Natural killer cell (primary cell): ENCODE measurements around the gene AMER3. TPM values are rescaled to one million over a fixed set of nuclear protein-coding genes. Genes with fewer than 3 reads are reported as not detected.

Experiments
- ATAC-seq, 3 donors: fragments of 150-1000 bp in 2 of 3; fragments of 200-7000 bp in 1 of 3; cut with Tn5 transposase; 1 replicate in 1 of 3; 2 replicates in 2 of 3; pipeline ENCODE4 v1.10.0; 2021; ENCODE audit warnings: mild to moderate bottlenecking in 2 of 3, moderate library complexity in 2 of 3
- DNase-seq, 2 donors: peaks; one replicate each; pipeline versions ENCODE4 v3.0.0 to v3.0.0-alpha.2; 2013 to 2021; ENCODE audit warnings: mixed read lengths in 1 of 2
- H3K27ac ChIP-seq: one replicate; pipeline ENCODE4 v1.5.1; 2013; ENCODE audit warnings: mild to moderate bottlenecking, low read length
- H3K27me3 ChIP-seq: one replicate; pipeline ENCODE4 v1.6.1; 2013; ENCODE audit warnings: low read length; ENCODE audit not compliant: control insufficient read depth, insufficient read depth
- H3K36me3 ChIP-seq: one replicate; pipeline ENCODE4 v1.6.1; 2013; ENCODE audit warnings: low read length; ENCODE audit not compliant: control insufficient read depth, insufficient read depth
- H3K4me1 ChIP-seq: one replicate; pipeline ENCODE4 v1.6.1; 2013; ENCODE audit warnings: low read length; ENCODE audit not compliant: control insufficient read depth, insufficient read depth
- H3K4me3 ChIP-seq: one replicate; pipeline ENCODE4 v1.5.1; 2013; ENCODE audit warnings: low read length
- H3K9me3 ChIP-seq: one replicate; pipeline ENCODE4 v1.6.1; 2013; ENCODE audit warnings: low read length; ENCODE audit not compliant: control insufficient read depth, insufficient read depth
- H3K27ac Mint-ChIP-seq, 2 donors: one replicate each; pipeline ENCODE4 v1.8.0; 2022; ENCODE audit warnings: mild to moderate bottlenecking in 2 of 2, mixed read lengths in 2 of 2, moderate library complexity in 1 of 2
- H3K27me3 Mint-ChIP-seq, 2 donors: one replicate each; pipeline ENCODE4 v1.8.0; 2022; ENCODE audit warnings: low read depth in 2 of 2, mixed read lengths in 2 of 2
- H3K36me3 Mint-ChIP-seq: one replicate; pipeline ENCODE4 v1.8.0; 2022; ENCODE audit warnings: mixed read lengths
- H3K4me1 Mint-ChIP-seq, 2 donors: one replicate each; pipeline ENCODE4 v1.8.0; 2022; ENCODE audit warnings: mixed read lengths in 2 of 2
- H3K4me3 Mint-ChIP-seq: one replicate; pipeline ENCODE4 v1.8.0; 2022; ENCODE audit warnings: mild to moderate bottlenecking, moderate library complexity, mixed read lengths
- H3K9me3 Mint-ChIP-seq, 2 donors: one replicate each; pipeline ENCODE4 v1.8.0; 2022; ENCODE audit warnings: mixed read lengths in 2 of 2
- CTCF ChIP-seq: fragments of 200-600 bp; IDR thresholded peaks from one replicate; pipeline ENCODE4 v1.8.0; 2022; ENCODE audit warnings: antibody characterized with exemption
- WGBS: methylation state at CpG from one replicate; pipeline ENCODE4 v1.1.7; 2013; ENCODE audit warnings: missing lambda C conversion rate; ENCODE audit not compliant: insufficient coverage; 5-methylcytosine and 5-hydroxymethylcytosine counted together
- intact Hi-C: fragments of 100-400 bp; cut with micrococcal nuclease; formaldehyde crosslinking; loops from one replicate; pipeline ENCODE4 v1.14.2; 2022
- total RNA-seq, 4 donors: library from RNA; stranded (reverse); fragments of 120-200 nt in 1 of 4; gene quantifications; one replicate each; pipeline versions ENCODE4 v1.2.3 to v1.2.4, GENCODE V29; 2013 to 2022

The AMER3 gene
- total RNA-seq, 3 donors from 2014 or later (not counting 1 experiment from before 2014, with no cell fraction given) = not detected

GRCh38 chr2:130754811-130755210, 529 bp upstream of the AMER3 start:
- Histone ChIP-seq H3K9me3 (no peaks in the 10 kb centered on the region), H3K4me3 (no peak overlapping the region), H3K36me3 (no peaks in the 10 kb centered on the region), H3K27ac (no peak overlapping the region), H3K4me1 (peaks cover 9% of the 10 kb centered on the region), H3K27me3 (peaks cover 23% of the 10 kb centered on the region)
- WGBS = 49% methylated on average over 8 of the region's 8 CpGs
- no peak for ATAC-seq
- Mint-ChIP-seq H3K4me1 (peaks cover 5 to 9% of the 10 kb centered on the region in 2 donors), H3K27me3 (peaks cover 41 to 54% of the 10 kb centered on the region in 2 donors), H3K9me3 (no peaks in the 10 kb centered on the region), H3K4me3 (peak overlapping the region; percentile 71), H3K36me3 (no peaks in the 10 kb centered on the region), H3K27ac (no peak overlapping the region)
- intact Hi-C loops = no loop called here
- DNase-seq = no peak
- TF ChIP-seq CTCF = no peak

- peak; percentile 33 to 51 for DNase-seq
- Histone ChIP-seq H3K27me3 (peaks cover 21% of the 10 kb centered on the region), H3K27ac (no peak overlapping the region), H3K36me3 (no peaks in the 10 kb centered on the region), H3K9me3 (no peaks in the 10 kb centered on the region), H3K4me1 (peaks cover 9% of the 10 kb centered on the region), H3K4me3 (no peak overlapping the region)
- intact Hi-C loops = no loop called here
- Mint-ChIP-seq H3K9me3 (no peaks in the 10 kb centered on the region), H3K36me3 (no peaks in the 10 kb centered on the region), H3K4me3 (no peak overlapping the region), H3K27me3 (peaks cover 43 to 62% of the 10 kb centered on the region in 2 donors), H3K27ac (no peak overlapping the region), H3K4me1 (peaks cover 5 to 9% of the 10 kb centered on the region in 2 donors)
- WGBS = 4% methylated on average over 80 of the region's 80 CpGs
- peak; percentile 81 to 99 (median 98) for ATAC-seq
- no peak for TF ChIP-seq CTCF
Observed at GRCh38 chr2:130756053-130756873, 923 bp downstream of the AMER3 start.

- Histone ChIP-seq H3K9me3 (no peaks in the 10 kb centered on the region), H3K4me1 (peaks cover 9% of the 10 kb centered on the region), H3K36me3 (no peaks in the 10 kb centered on the region), H3K27me3 (peaks cover 21% of the 10 kb centered on the region), H3K4me3 (no peak overlapping the region), H3K27ac (no peak overlapping the region)
- H3K4me3 Mint-ChIP-seq = peak overlapping the region; percentile 75
- intact Hi-C loops = no loop called here
- H3K27ac Mint-ChIP-seq = no peak overlapping the region
- H3K27me3 Mint-ChIP-seq = peaks cover 49 to 67% of the 10 kb centered on the region in 2 donors
- ATAC-seq (no peak), DNase-seq (no peak)
- no peak for TF ChIP-seq CTCF
- no peaks in the 10 kb centered on the region for H3K9me3 Mint-ChIP-seq
- no peaks in the 10 kb centered on the region for H3K36me3 Mint-ChIP-seq
- peaks cover 5 to 9% of the 10 kb centered on the region in 2 donors for H3K4me1 Mint-ChIP-seq
- WGBS = 42% methylated on average over 15 of the region's 16 CpGs
Observed at GRCh38 chr2:130756874-130757668, 1.7 kb downstream of the AMER3 start.
